Measurements from ENCODE around the gene RCBTB2.

DNA sequence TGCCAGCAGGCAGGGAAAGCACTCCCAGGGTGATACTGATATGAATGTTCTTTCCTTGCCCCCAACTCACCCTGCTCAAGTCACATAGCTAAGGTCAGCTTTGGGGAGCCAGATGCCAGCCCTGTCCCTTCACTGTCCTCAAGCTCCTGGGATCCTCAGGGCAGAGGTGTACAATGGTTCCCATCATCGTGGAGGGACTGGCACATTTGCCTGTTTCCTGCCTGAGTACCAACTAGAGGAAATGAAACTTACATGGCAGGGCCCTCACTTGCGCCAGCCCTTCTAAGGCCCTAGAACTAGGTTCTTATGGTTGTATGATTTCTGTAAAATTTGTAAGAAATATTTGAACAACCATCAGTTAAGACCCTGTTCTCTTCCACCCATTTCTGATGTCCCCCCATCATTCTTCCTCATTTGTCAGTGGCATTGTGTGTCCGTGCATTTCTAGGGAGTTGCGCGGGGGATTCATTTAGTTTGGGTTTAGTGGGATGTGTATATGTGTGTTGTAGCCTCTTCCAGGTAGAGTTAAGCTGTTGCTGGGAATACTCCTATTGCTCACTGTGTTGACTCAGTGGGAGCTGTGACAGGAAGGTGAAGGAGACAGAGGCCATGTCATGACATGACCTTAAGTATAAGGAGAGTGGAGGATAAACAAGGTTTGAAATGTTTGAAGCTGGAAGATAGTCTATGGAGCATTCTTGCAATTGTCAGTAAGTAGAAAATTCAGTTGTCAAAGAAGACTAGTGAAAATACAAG lies 41.3 kb upstream of the RCBTB2 start:
- TF ChIP-seq, protein P1, sequence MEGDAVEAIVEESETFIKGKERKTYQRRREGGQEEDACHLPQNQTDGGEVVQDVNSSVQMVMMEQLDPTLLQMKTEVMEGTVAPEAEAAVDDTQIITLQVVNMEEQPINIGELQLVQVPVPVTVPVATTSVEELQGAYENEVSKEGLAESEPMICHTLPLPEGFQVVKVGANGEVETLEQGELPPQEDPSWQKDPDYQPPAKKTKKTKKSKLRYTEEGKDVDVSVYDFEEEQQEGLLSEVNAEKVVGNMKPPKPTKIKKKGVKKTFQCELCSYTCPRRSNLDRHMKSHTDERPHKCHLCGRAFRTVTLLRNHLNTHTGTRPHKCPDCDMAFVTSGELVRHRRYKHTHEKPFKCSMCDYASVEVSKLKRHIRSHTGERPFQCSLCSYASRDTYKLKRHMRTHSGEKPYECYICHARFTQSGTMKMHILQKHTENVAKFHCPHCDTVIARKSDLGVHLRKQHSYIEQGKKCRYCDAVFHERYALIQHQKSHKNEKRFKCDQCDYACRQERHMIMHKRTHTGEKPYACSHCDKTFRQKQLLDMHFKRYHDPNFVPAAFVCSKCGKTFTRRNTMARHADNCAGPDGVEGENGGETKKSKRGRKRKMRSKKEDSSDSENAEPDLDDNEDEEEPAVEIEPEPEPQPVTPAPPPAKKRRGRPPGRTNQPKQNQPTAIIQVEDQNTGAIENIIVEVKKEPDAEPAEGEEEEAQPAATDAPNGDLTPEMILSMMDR (IDR thresholded peaks at IDR 0.05; ENCODE audit: low read depth, low read length, poor library complexity, severe bottlenecking) = no peak
- TF ChIP-seq EZH2phosphoT487 (IDR thresholded peaks at IDR 0.05; ENCODE audit: borderline replicate concordance, low read length) = no peak

Measured in DOHH2 (cell line).